Right lobe of liver (tissue), 6 donors: ENCODE data around the gene ROMO1. TPM values are rescaled to one million over a fixed set of nuclear protein-coding genes. Genes with fewer than 3 reads are reported as not detected.
A peak's percentile ranks its signal among the peaks of the same experiment; 100 is the strongest.

Experiments used
- ATAC-seq, 4 donors: fragments of 200-7000 bp; cut with Tn5 transposase; one replicate each; pipeline ENCODE4 v1.9.1; 2020; ENCODE audit warnings: mild to moderate bottlenecking in 4 of 4, moderate library complexity in 4 of 4
- DNase-seq, 3 donors: peaks; one replicate each; pipeline ENCODE4 v3.0.0-alpha.2; 2020
- H3K27ac ChIP-seq, 3 donors: fragments of 200-600 bp; one replicate each; pipeline ENCODE4 v1.8.0; 2022
- H3K27me3 ChIP-seq, 2 donors: fragments of 200-600 bp; one replicate each; pipeline ENCODE4 v1.8.0; 2022
- H3K36me3 ChIP-seq, 4 donors: fragments of 200-600 bp; sonication (generic) in 1 of 4; one replicate each; pipeline versions ENCODE4 v1.5.1 to v1.8.0; 2017 to 2022; ENCODE audit warnings: control low read depth in 1 of 4
- H3K4me1 ChIP-seq, 4 donors: fragments of 200-600 bp; sonication (generic) in 1 of 4; one replicate each; pipeline versions ENCODE4 v1.5.1 to v1.8.0; 2017 to 2022; ENCODE audit warnings: control low read depth in 1 of 4
- H3K4me3 ChIP-seq, 3 donors: fragments of 200-600 bp; one replicate each; pipeline ENCODE4 v1.8.0; 2022
- H3K9me3 ChIP-seq, 4 donors: fragments of 200-600 bp; sonication (generic) in 1 of 4; one replicate each; pipeline versions ENCODE4 v1.5.1 to v1.8.0; 2017 to 2022; ENCODE audit warnings: control low read depth in 1 of 4
- CTCF ChIP-seq, 4 donors: fragments of 200-600 bp in 3 of 4; fragments of 450-650 bp in 1 of 4; IDR thresholded peaks; one replicate each; pipeline versions ENCODE4 v1.5.1 to v1.8.0; 2016 to 2022; ENCODE audit warnings: antibody characterized with exemption in 4 of 4, mild to moderate bottlenecking in 2 of 4
- POLR2A ChIP-seq: fragments of 450-650 bp; IDR thresholded peaks from one replicate; pipeline ENCODE4 v1.6.1; 2017; ENCODE audit warnings: antibody characterized with exemption, mild to moderate bottlenecking
- WGBS: methylation state at CpG from one replicate; pipeline ENCODE4 v1.1.6; 2018; ENCODE audit warnings: low coverage, low lambda C conversion rate; ENCODE audit not compliant: insufficient coverage; ENCODE audit errors: missing lambda C conversion rate; 5-methylcytosine and 5-hydroxymethylcytosine counted together
- intact Hi-C, 2 donors: fragments of 100-400 bp; cut with DNase I; formaldehyde crosslinking; loops; one replicate each; pipeline versions ENCODE4 v1.11.2 to v1.14.1; 2022
- total RNA-seq, 6 experiments: library from RNA; depleted of rRNA in 2 of 6; stranded (reverse); fragments of >200 nt in 2 of 6; fragmentation: NEBNext Ultra II Directional in 3 of 6; extraction: Animal tissue kit (Norgen Biotek cat#: 25700) in 3 of 6; gene quantifications; one replicate each; pipeline versions ENCODE4 v1.1.0 to v1.2.4, GENCODE V29; 2016 to 2023
- donor health status: DM: no; HTN: yes; CAD: no.
- donor health status: DM: no; HTN: no; CAD: no.
- donor health status: DM: no; HTN: no; CAD: no.
- donor health status: DM: no; HTN: yes; CAD: no.
- donor health status: DM: no; HTN: yes; CAD: no.

The ROMO1 gene
- total RNA-seq, 6 experiments from 2014 or later, result 70.4 to 209 (median 84.8) TPM

- Histone ChIP-seq H3K36me3 (no peaks in the 10 kb centered on the region), H3K4me3 (peak overlapping the region in 1 of 3 donors; percentile 93), H3K4me1 (peaks cover 0 to 44% (median 16%) of the 10 kb centered on the region in 4 donors), H3K27ac (peak overlapping the region in 1 of 3 donors; percentile 6), H3K9me3 (no peaks in the 10 kb centered on the region), H3K27me3 (no peaks in the 10 kb centered on the region)
- intact Hi-C loops, result no loop called here
- no peak for ATAC-seq
- TF ChIP-seq POLR2A, result no peak
- no peak for TF ChIP-seq CTCF (IDR thresholded peaks at IDR 0.05)
- WGBS, result 47% methylated on average over 2 of the region's 2 CpGs
- no peak for DNase-seq
These were observed 36.7 kb upstream of the ROMO1 start for GRCh38 chr20:35662551-35662950.

- peak; percentile 32 to 46 (median 43) for ATAC-seq
- Histone ChIP-seq H3K4me3 (peak overlapping the region; percentile 80 to 93 (median 93)), H3K27ac (peak overlapping the region; percentile 97 to 100 (median 98)), H3K36me3 (peaks cover 0 to 5% (median 0%) of the 10 kb centered on the region in 4 donors), H3K4me1 (peaks cover 0 to 35% (median 12%) of the 10 kb centered on the region in 4 donors), H3K9me3 (no peaks in the 10 kb centered on the region), H3K27me3 (no peaks in the 10 kb centered on the region)
- intact Hi-C loops, result no loop called here
- DNase-seq, result peak; percentile 55 to 59 (median 58)
- TF ChIP-seq POLR2A (no peak), CTCF (IDR thresholded peaks at IDR 0.05) (no peak)
- under 1% methylated on average over 27 of the region's 28 CpGs for WGBS
These were observed 35.4 kb upstream of the ROMO1 start for GRCh38 chr20:35663516-35664465.

GRCh38 chr20:35664466-35665206 lies 34.6 kb upstream of the ROMO1 start, which contains the start of the genes CPNE1 and RBM12:
Gene CPNE1, minus strand, starts transcription at chr20:35664900. Its CDS starts 31,977 bp downstream, at chr20:35632923.
Gene RBM12, minus strand, starts transcription at chr20:35664900. Its CDS starts 9,578 bp downstream, at chr20:35655322.
- peaks cover 0 to 35% (median 12%) of the 10 kb centered on the region in 4 donors for H3K4me1 ChIP-seq
- no peaks in the 10 kb centered on the region for H3K27me3 ChIP-seq
- no peaks in the 10 kb centered on the region for H3K9me3 ChIP-seq
- TF ChIP-seq CTCF (IDR thresholded peaks at IDR 0.05) (no peak), POLR2A (peak; percentile 83)
- H3K36me3 ChIP-seq, result peaks cover 0 to 14% (median 1%) of the 10 kb centered on the region in 4 donors
- 0% methylated on average over 12 of the region's 61 CpGs for WGBS
- DNase-seq (peak; percentile 92 to 95 (median 92)), ATAC-seq (peak; percentile 95)
- peak within 1 kb of the TSS; percentile 97 to 100 (median 98) for H3K27ac ChIP-seq
- H3K4me3 ChIP-seq, result peak within 1 kb of the TSS; percentile 80 to 93 (median 93)
- intact Hi-C loops, result no loop called here

GRCh38 chr20:35665949-35666288 lies 33.3 kb upstream of the ROMO1 start:
- TF ChIP-seq CTCF (IDR thresholded peaks at IDR 0.05), result no peak
- no peak for TF ChIP-seq POLR2A
- H3K27me3 ChIP-seq, result no peaks in the 10 kb centered on the region
- intact Hi-C loops, result no loop called here
- ATAC-seq (no peak), DNase-seq (no peak)
- 99% methylated on average over 12 of the region's 17 CpGs for WGBS
- H3K4me1 ChIP-seq, result peaks cover 0 to 25% (median 10%) of the 10 kb centered on the region in 4 donors
- no peaks in the 10 kb centered on the region for H3K9me3 ChIP-seq
- no peak overlapping the region for H3K27ac ChIP-seq
- H3K36me3 ChIP-seq, result peaks cover 0 to 26% (median 4%) of the 10 kb centered on the region in 4 donors
- no peak overlapping the region for H3K4me3 ChIP-seq
